ES-I3 (cell line): ENCODE data around the gene TFF3.

Experiments used
- H3K36me3 ChIP-seq: 2 replicates; pipeline ENCODE4 v1.6.1; 2013; ENCODE audit warnings: mild to moderate bottlenecking, low read length, control low read depth, moderate library complexity; ENCODE audit not compliant: insufficient read depth
- H3K4me1 ChIP-seq: 2 replicates; pipeline ENCODE4 v1.6.1; 2013; ENCODE audit warnings: mild to moderate bottlenecking, control low read depth, low read length; ENCODE audit not compliant: insufficient read depth
- H3K9ac ChIP-seq: 2 replicates; pipeline ENCODE4 v1.6.1; 2013; ENCODE audit warnings: low read depth, mild to moderate bottlenecking, low read length, moderate library complexity
- H3K9me3 ChIP-seq: 2 replicates; pipeline ENCODE4 v1.6.1; 2013; ENCODE audit warnings: mild to moderate bottlenecking, low read length, moderate library complexity; ENCODE audit not compliant: control insufficient read depth, insufficient read depth

TFF3 gene

GRCh38 chr21:42351626-42352440 is 36.6 kb upstream of the TFF3 start:
- H3K9me3 ChIP-seq = 0 out of 2 replicates have a peak, but pooled peaks cover 2% of the 10 kb centered on the region
- H3K4me1 ChIP-seq = no peaks in the 10 kb centered on the region
- no peak overlapping the region for H3K9ac ChIP-seq
- no peaks in the 10 kb centered on the region for H3K36me3 ChIP-seq

- H3K9me3 ChIP-seq = no peaks in the 10 kb centered on the region
- no peaks in the 10 kb centered on the region for H3K36me3 ChIP-seq
- no peaks in the 10 kb centered on the region for H3K4me1 ChIP-seq
- no peak within 1 kb of the TSS for H3K9ac ChIP-seq
Observed at GRCh38 chr21:42350927-42351426, 35.8 kb upstream of the TFF3 start, which contains the start of gene TFF2. Gene TFF2, minus strand, starts transcription at chr21:42350994. Its CDS starts 37 bp downstream, at chr21:42350957.

- Histone ChIP-seq H3K9ac (no peak overlapping the region), H3K36me3 (no peaks in the 10 kb centered on the region), H3K9me3 (no peaks in the 10 kb centered on the region), H3K4me1 (no peaks in the 10 kb centered on the region)
Observed at GRCh38 chr21:42350318-42350910, 35.2 kb upstream of the TFF3 start.

GRCh38 chr21:42349420-42350317 is 34.5 kb upstream of the TFF3 start:
- Histone ChIP-seq H3K4me1 (no peaks in the 10 kb centered on the region), H3K36me3 (no peaks in the 10 kb centered on the region), H3K9me3 (no peaks in the 10 kb centered on the region), H3K9ac (no peak overlapping the region)

- H3K9ac ChIP-seq = no peak overlapping the region
- H3K36me3 ChIP-seq = no peaks in the 10 kb centered on the region
- H3K9me3 ChIP-seq = no peaks in the 10 kb centered on the region
- no peaks in the 10 kb centered on the region for H3K4me1 ChIP-seq
Observed at GRCh38 chr21:42348762-42349161, 33.6 kb upstream of the TFF3 start.

- Histone ChIP-seq H3K36me3 (no peaks in the 10 kb centered on the region), H3K4me1 (no peaks in the 10 kb centered on the region), H3K9me3 (no peaks in the 10 kb centered on the region), H3K9ac (no peak overlapping the region)
Observed at GRCh38 chr21:42347601-42348327, 32.6 kb upstream of the TFF3 start.

- H3K36me3 ChIP-seq = no peaks in the 10 kb centered on the region
- H3K9ac ChIP-seq = no peak overlapping the region
- no peaks in the 10 kb centered on the region for H3K4me1 ChIP-seq
- no peaks in the 10 kb centered on the region for H3K9me3 ChIP-seq
Observed at GRCh38 chr21:42346866-42347600, 31.8 kb upstream of the TFF3 start.

- Histone ChIP-seq H3K4me1 (no peaks in the 10 kb centered on the region), H3K36me3 (no peaks in the 10 kb centered on the region), H3K9ac (no peak overlapping the region), H3K9me3 (no peaks in the 10 kb centered on the region)
Observed at GRCh38 chr21:42346441-42346840, 31.2 kb upstream of the TFF3 start.

GRCh38 chr21:42344631-42345030 is 29.4 kb upstream of the TFF3 start:
- Histone ChIP-seq H3K9ac (no peak overlapping the region), H3K36me3 (no peaks in the 10 kb centered on the region), H3K4me1 (no peaks in the 10 kb centered on the region), H3K9me3 (no peaks in the 10 kb centered on the region)

GRCh38 chr21:42343963-42344510 is 28.8 kb upstream of the TFF3 start:
- no peak overlapping the region for H3K9ac ChIP-seq
- H3K4me1 ChIP-seq = no peaks in the 10 kb centered on the region
- no peaks in the 10 kb centered on the region for H3K9me3 ChIP-seq
- H3K36me3 ChIP-seq = no peaks in the 10 kb centered on the region

- no peak overlapping the region for H3K9ac ChIP-seq
- H3K4me1 ChIP-seq = no peaks in the 10 kb centered on the region
- no peaks in the 10 kb centered on the region for H3K9me3 ChIP-seq
- no peaks in the 10 kb centered on the region for H3K36me3 ChIP-seq
Observed at GRCh38 chr21:42343556-42343955, 28.3 kb upstream of the TFF3 start.

GRCh38 chr21:42343101-42343500 is 27.9 kb upstream of the TFF3 start:
- Histone ChIP-seq H3K36me3 (no peaks in the 10 kb centered on the region), H3K9ac (no peak overlapping the region), H3K4me1 (peaks cover 4% of the 10 kb centered on the region; the same call in 1 of the 2 replicates), H3K9me3 (no peaks in the 10 kb centered on the region)
